ENCODE data around the gene MAP1LC3A. TPM values are rescaled to one million over a fixed set of nuclear protein-coding genes. Genes with fewer than 3 reads are reported as not detected.

The MAP1LC3A gene
- total and polyA plus RNA-seq, 2 donors (not counting 3 experiments of a cell fraction or from before 2014, with no cell fraction given): 32.1 to 39.8 TPM

DNA sequence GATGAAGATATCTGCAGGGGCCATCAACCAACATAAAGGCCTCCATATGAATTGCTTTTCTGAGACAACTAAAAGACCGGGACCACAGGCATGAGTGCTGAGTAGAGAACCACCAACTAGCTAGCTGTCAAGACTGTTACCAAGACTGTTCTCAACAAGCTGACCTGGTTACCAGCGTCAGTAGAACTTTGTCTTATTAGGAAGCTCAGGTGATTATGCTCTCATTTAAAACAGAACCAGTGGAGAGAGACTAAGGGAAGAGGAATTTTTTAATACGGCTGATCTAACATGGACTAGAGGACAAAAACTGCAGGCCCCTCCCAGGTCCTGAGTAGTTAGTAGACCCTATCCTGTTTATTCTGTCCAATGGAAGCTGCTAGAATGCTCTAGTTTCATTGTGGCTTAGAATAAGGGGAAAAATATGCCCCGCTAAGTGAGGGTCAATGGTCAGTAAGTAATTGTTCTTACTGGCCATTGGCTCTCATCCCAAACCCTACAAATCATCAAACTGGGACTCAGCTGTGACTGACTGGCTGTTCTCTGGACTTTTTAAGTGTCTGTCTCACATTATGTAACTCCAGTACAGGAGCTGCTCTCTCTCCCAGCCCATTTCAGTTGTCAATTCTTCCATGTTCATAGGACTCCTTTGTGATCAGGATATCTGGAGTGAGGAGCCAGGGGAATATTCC, 46.1 kb upstream of the MAP1LC3A start:
- DNase-seq (ENCODE audit: low read depth, low spot score): no peak
- Histone ChIP-seq H3K4me1 (ENCODE audit: control insufficient read depth, extremely low read depth, insufficient read depth, low read length) (peaks cover 11% of the 10 kb centered on the region), H3K27ac (ENCODE audit: insufficient read depth, low read depth, low read length) (no peak overlapping the region), H3K4me2 (ENCODE audit: insufficient read depth, low read length) (no peak overlapping the region), H2AFZ (ENCODE audit: low read depth, low read length) (no peak overlapping the region), H3K9me3 (replicated peaks; ENCODE audit: control insufficient read depth, insufficient read depth, low read length) (no peaks in the 10 kb centered on the region), H3K4me3 (replicated peaks in 1 of 3; ENCODE audit: insufficient read depth in 1 of 3, low read depth in 1 of 3, low read length in 3 of 3) (no peak overlapping the region), H3K36me3 (ENCODE audit: control insufficient read depth in 2 of 2, extremely low read depth in 1 of 2, insufficient read depth in 2 of 2, low read length in 2 of 2) (peaks cover 5 to 12% of the 10 kb centered on the region in 2 experiments), H3K79me2 (ENCODE audit: control insufficient read depth, insufficient read depth, low read length) (peaks cover 9% of the 10 kb centered on the region), H3K9ac (replicated peaks; ENCODE audit: extremely low read depth, insufficient read depth, low read length) (no peak overlapping the region), H3K27me3 (ENCODE audit: control insufficient read depth in 2 of 2, insufficient read depth in 2 of 2, low read length in 2 of 2) (no peaks in the 10 kb centered on the region), H3K9me1 (replicated peaks; ENCODE audit: control insufficient read depth, extremely low read depth, insufficient read depth, low read length) (no peaks in the 10 kb centered on the region), H4K20me1 (replicated peaks; ENCODE audit: control insufficient read depth, extremely low read depth, insufficient read depth, low read length) (no peaks in the 10 kb centered on the region)
- ChIA-PET CTCF (interaction anchor here (0.8 to 1.3 kb wide), 4 partner anchors 10 to 200 kb away, joined by 3 to 5 read pairs (median 4); no protein-coding TSS in a partner anchor), POLR2A (no interaction called here)
- dilution Hi-C loops (cut with MboI; ENCODE audit: extremely low pct_ligation_motif_present, low sequenced_read_pairs) (no loop called here), intact Hi-C loops (cut with micrococcal nuclease) (no loop called here)
- FAIRE-seq: no peak
- TF ChIP-seq POLR2A (IDR thresholded peaks at IDR 0.05; ENCODE audit: low read depth, low read length) (no peak), MAX (IDR thresholded peaks at IDR 0.05; ENCODE audit: insufficient read depth, insufficient read length) (no peak), POLR2AphosphoS5 (IDR thresholded peaks at IDR 0.05; ENCODE audit: insufficient read depth, low read depth, low read length) (no peak), FOS (IDR thresholded peaks at IDR 0.05; ENCODE audit: borderline replicate concordance, insufficient read depth, low read length) (no peak), EZH2 (IDR thresholded peaks at IDR 0.05; ENCODE audit: borderline replicate concordance, low read depth, low read length, severe bottlenecking) (no peak), JUN (IDR thresholded peaks at IDR 0.05; ENCODE audit: borderline replicate concordance, insufficient read depth, insufficient read length, low read depth) (no peak), GATA2 (IDR thresholded peaks at IDR 0.05; ENCODE audit: insufficient read depth, insufficient read length, low read depth, low read length) (no peak), MYC (IDR thresholded peaks at IDR 0.05; ENCODE audit: low read depth, low read length) (no peak)
- TF ChIP-seq, protein P1, sequence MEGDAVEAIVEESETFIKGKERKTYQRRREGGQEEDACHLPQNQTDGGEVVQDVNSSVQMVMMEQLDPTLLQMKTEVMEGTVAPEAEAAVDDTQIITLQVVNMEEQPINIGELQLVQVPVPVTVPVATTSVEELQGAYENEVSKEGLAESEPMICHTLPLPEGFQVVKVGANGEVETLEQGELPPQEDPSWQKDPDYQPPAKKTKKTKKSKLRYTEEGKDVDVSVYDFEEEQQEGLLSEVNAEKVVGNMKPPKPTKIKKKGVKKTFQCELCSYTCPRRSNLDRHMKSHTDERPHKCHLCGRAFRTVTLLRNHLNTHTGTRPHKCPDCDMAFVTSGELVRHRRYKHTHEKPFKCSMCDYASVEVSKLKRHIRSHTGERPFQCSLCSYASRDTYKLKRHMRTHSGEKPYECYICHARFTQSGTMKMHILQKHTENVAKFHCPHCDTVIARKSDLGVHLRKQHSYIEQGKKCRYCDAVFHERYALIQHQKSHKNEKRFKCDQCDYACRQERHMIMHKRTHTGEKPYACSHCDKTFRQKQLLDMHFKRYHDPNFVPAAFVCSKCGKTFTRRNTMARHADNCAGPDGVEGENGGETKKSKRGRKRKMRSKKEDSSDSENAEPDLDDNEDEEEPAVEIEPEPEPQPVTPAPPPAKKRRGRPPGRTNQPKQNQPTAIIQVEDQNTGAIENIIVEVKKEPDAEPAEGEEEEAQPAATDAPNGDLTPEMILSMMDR (IDR thresholded peaks at IDR 0.05; ENCODE audit: extremely low read depth in 1 of 2, insufficient read depth in 1 of 2, low read depth in 1 of 2, low read length in 2 of 2): no peak
- BruUV-seq (replicated peaks): no TSS peak

All from endothelial cell of umbilical vein (primary cell).